ENCODE results near the gene ZMYND8.

The ZMYND8 gene

GRCh38 chr20:47353239-47353691 lies 3.2 kb downstream of the ZMYND8 start:
- no peak for DNase-seq

GRCh38 chr20:47352332-47353238 lies 3.9 kb downstream of the ZMYND8 start:
- peak; percentile 34 for DNase-seq

GRCh38 chr20:47351643-47352331 lies 4.7 kb downstream of the ZMYND8 start:
- DNase-seq: no peak

- no peak for DNase-seq
Measured at GRCh38 chr20:47350691-47351545, 5.6 kb downstream of the ZMYND8 start.

- no peak for DNase-seq
Measured at GRCh38 chr20:47350181-47350550, 6.3 kb downstream of the ZMYND8 start.

- no peak for DNase-seq
Measured at GRCh38 chr20:47349365-47350180, 6.9 kb downstream of the ZMYND8 start.

GRCh38 chr20:47348539-47349142 lies 7.9 kb downstream of the ZMYND8 start:
- no peak for DNase-seq

GRCh38 chr20:47347661-47348435 lies 8.7 kb downstream of the ZMYND8 start:
- peak; percentile 41 for DNase-seq

- no peak for DNase-seq
Measured at GRCh38 chr20:47346172-47346571, 10.3 kb downstream of the ZMYND8 start.

GRCh38 chr20:47345214-47345613 lies 11.3 kb downstream of the ZMYND8 start:
- DNase-seq: no peak

GRCh38 chr20:47343007-47343472 lies 13.5 kb downstream of the ZMYND8 start:
- DNase-seq: no peak

- no peak for DNase-seq
Measured at GRCh38 chr20:47338131-47338628, 18.3 kb downstream of the ZMYND8 start.

GRCh38 chr20:47337413-47337812 lies 19.1 kb downstream of the ZMYND8 start:
- no peak for DNase-seq

- no peak for DNase-seq
Measured at GRCh38 chr20:47336129-47336754, 20.3 kb downstream of the ZMYND8 start.

GRCh38 chr20:47335251-47336128 lies 21.0 kb downstream of the ZMYND8 start:
- no peak for DNase-seq

- DNase-seq: peak; percentile 94
Measured at GRCh38 chr20:47334022-47334551, 22.4 kb downstream of the ZMYND8 start.

- no peak for DNase-seq
Measured at GRCh38 chr20:47332381-47333206, 23.9 kb downstream of the ZMYND8 start.

Data from kidney glomerular epithelial cell (primary cell).